ENCODE measurements around the gene GPANK1. TPM values are rescaled to one million over a fixed set of nuclear protein-coding genes. Genes with fewer than 3 reads are reported as not detected.
A peak's percentile ranks its signal among the peaks of the same experiment; 100 is the strongest.

Gene GPANK1
- total and polyA plus RNA-seq, 10 of the 15 experiments (the other 5 are each of a cell fraction or from before 2014, with no cell fraction given), result 11.7 to 36.3 (median 17.5) TPM

DNA sequence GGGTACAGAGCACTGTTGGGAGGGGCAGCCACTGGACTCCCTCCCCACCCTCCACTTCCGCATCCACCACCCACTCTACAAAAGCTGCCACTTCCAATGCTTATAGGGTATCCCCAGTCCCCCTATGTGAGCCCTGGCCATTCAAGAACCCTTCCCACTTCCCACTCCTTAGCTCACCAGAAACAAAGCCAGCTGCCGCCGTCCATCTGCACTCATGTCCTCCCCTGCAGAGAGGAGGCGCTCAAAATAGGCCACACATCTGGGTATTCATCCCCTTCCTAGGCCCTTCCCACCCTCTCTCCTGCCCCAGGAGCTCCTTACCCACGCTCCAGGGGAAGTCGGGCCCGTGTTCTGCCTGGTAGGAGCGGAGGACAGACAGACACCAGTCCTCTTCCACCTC, 22.5 kb upstream of the GPANK1 start:
- Histone ChIP-seq H3K27me3 (replicated peaks in 1 of 2; ENCODE audit: control insufficient read depth in 2 of 2, insufficient read depth in 2 of 2, low read length in 1 of 2) (no peaks in the 10 kb centered on the region), H3K4me1 (ENCODE audit: control insufficient read depth, insufficient read depth, low read length) (no peaks in the 10 kb centered on the region), H3K36me3 (ENCODE audit: control insufficient read depth in 2 of 2, insufficient read depth in 2 of 2, low read length in 1 of 2) (peaks cover 7 to 31% of the 10 kb centered on the region in 2 experiments; a peak in 3 of 4 replicates), H4K20me1 (ENCODE audit: control insufficient read depth, insufficient read depth) (no peaks in the 10 kb centered on the region), H2AFZ (ENCODE audit: control insufficient read depth, low read depth, low read length) (no peak overlapping the region), H3K9me3 (replicated peaks; ENCODE audit: control insufficient read depth, insufficient read depth, low read length) (no peaks in the 10 kb centered on the region), H3K79me2 (ENCODE audit: control insufficient read depth, insufficient read depth, low read length) (no peaks in the 10 kb centered on the region), H3K27ac (ENCODE audit: control insufficient read depth, insufficient read depth) (no peak overlapping the region), H3K4me2 (ENCODE audit: control insufficient read depth, insufficient read depth) (no peak overlapping the region), H3K9ac (ENCODE audit: control insufficient read depth, insufficient read depth, low read length) (no peak overlapping the region), H3K4me3 (no peak overlapping the region)
- WGBS (ENCODE audit: insufficient coverage, insufficient replicate concordance, low lambda C conversion rate, missing lambda C conversion rate), result 85% methylated on average over 8 of the region's 8 CpGs
- in situ Hi-C loops (cut with MboI) (no loop called here), intact Hi-C loops (cut with micrococcal nuclease; ENCODE audit: unreplicated experiment) (no loop called here)
- BruUV-seq (replicated peaks), result TSS peak; percentile 22
- ChIA-PET SMC1A (ENCODE audit: uncharacterized antibody, unreplicated experiment) (no interaction called here), CTCF (interaction anchor here (1.2 kb wide), 2 partner anchors 25 to 83 kb away, joined by 3 to 4 read pairs; no protein-coding TSS in a partner anchor), POLR2A (no interaction called here), RAD21 (ENCODE audit: unreplicated experiment) (no interaction called here)
- TF ChIP-seq POLR2AphosphoS5 (IDR thresholded peaks at IDR 0.05; ENCODE audit: low read length) (peak; percentile 27; the same call in 1 of the 2 replicates), NRF1 (conservative IDR thresholded peaks at IDR 0.05; ENCODE audit: low read depth, low read length) (no peak)
- no peak for DNase-seq (ENCODE audit: low read depth, low spot score)
- no peak for FAIRE-seq
- ATAC-seq, result no peak

DNA sequence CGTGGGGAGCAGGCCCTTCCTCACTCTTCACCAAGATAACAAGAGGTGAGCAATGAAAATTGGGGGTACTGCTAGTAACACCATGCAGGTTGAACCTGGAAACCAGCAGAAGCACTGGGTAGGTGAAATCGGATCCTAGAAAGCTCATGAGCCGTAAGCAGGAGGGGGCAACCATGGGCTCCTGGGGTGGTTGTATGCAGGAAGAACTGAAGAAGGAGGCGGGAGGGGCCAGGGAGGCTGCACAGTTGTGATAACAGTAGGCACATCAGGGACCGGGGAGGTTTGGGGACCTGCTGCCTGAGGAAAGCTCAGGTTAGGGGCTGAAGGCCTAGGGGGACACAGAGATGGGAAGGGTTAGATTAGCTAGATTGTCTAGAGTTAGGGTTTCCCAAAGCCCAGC, 21.7 kb upstream of the GPANK1 start:
- H2AFZ ChIP-seq (ENCODE audit: control insufficient read depth, low read depth, low read length), result no peak overlapping the region
- ChIA-PET CTCF (interaction anchor here (0.8 to 1.2 kb wide), 3 partner anchors 9 to 83 kb away, joined by 3 to 4 read pairs (median 3); no protein-coding TSS in a partner anchor), POLR2A (no interaction called here), SMC1A (ENCODE audit: uncharacterized antibody, unreplicated experiment) (interaction anchor here (1.0 to 1.2 kb wide), 2 partner anchors 33 to 232 kb away, joined by 3 read pairs; no protein-coding TSS in a partner anchor), RAD21 (ENCODE audit: unreplicated experiment) (no interaction called here)
- H3K9ac ChIP-seq (ENCODE audit: control insufficient read depth, insufficient read depth, low read length), result no peak overlapping the region
- ATAC-seq (no peak), FAIRE-seq (no peak), DNase-seq (ENCODE audit: low read depth, low spot score) (no peak)
- H3K36me3 ChIP-seq (ENCODE audit: control insufficient read depth in 2 of 2, insufficient read depth in 2 of 2, low read length in 1 of 2), result peaks cover 7 to 30% of the 10 kb centered on the region in 2 experiments; a peak in 3 of 4 replicates
- BruUV-seq (replicated peaks), result no TSS peak
- H3K4me1 ChIP-seq (ENCODE audit: control insufficient read depth, insufficient read depth, low read length), result no peaks in the 10 kb centered on the region
- no peaks in the 10 kb centered on the region for H3K79me2 ChIP-seq (ENCODE audit: control insufficient read depth, insufficient read depth, low read length)
- H3K4me2 ChIP-seq (ENCODE audit: control insufficient read depth, insufficient read depth), result no peak overlapping the region
- TF ChIP-seq, protein P1, sequence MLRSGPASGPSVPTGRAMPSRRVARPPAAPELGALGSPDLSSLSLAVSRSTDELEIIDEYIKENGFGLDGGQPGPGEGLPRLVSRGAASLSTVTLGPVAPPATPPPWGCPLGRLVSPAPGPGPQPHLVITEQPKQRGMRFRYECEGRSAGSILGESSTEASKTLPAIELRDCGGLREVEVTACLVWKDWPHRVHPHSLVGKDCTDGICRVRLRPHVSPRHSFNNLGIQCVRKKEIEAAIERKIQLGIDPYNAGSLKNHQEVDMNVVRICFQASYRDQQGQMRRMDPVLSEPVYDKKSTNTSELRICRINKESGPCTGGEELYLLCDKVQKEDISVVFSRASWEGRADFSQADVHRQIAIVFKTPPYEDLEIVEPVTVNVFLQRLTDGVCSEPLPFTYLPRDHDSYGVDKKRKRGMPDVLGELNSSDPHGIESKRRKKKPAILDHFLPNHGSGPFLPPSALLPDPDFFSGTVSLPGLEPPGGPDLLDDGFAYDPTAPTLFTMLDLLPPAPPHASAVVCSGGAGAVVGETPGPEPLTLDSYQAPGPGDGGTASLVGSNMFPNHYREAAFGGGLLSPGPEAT (IDR thresholded peaks at IDR 0.05; ENCODE audit: low read depth), result no peak
- TF ChIP-seq KDM1A (IDR thresholded peaks at IDR 0.05; ENCODE audit: borderline replicate concordance), result no peak
- TF ChIP-seq ZNF384 (IDR thresholded peaks at IDR 0.05; ENCODE audit: borderline replicate concordance, low read depth, low read length), result no peak
- TF ChIP-seq, protein P2, sequence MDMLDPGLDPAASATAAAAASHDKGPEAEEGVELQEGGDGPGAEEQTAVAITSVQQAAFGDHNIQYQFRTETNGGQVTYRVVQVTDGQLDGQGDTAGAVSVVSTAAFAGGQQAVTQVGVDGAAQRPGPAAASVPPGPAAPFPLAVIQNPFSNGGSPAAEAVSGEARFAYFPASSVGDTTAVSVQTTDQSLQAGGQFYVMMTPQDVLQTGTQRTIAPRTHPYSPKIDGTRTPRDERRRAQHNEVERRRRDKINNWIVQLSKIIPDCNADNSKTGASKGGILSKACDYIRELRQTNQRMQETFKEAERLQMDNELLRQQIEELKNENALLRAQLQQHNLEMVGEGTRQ (IDR thresholded peaks at IDR 0.05; ENCODE audit: borderline replicate concordance, low read depth, low read length), result no peak
- TF ChIP-seq BRCA1 (IDR thresholded peaks at IDR 0.05; ENCODE audit: low read depth, low read length), result no peak
- no peak for TF ChIP-seq MTA3 (IDR thresholded peaks at IDR 0.05; ENCODE audit: borderline replicate concordance, low read length)
- TF ChIP-seq HDGF (IDR thresholded peaks at IDR 0.05), result no peak
- no peak for TF ChIP-seq PAX8 (IDR thresholded peaks at IDR 0.05)
- TF ChIP-seq BACH1 (IDR thresholded peaks at IDR 0.05; ENCODE audit: borderline replicate concordance), result no peak
- intact Hi-C loops (cut with micrococcal nuclease; ENCODE audit: unreplicated experiment), result no loop called here
- 96% methylated on average over 5 of the region's 5 CpGs for WGBS (ENCODE audit: insufficient coverage, insufficient replicate concordance, low lambda C conversion rate, missing lambda C conversion rate)
- H3K27me3 ChIP-seq (replicated peaks in 1 of 2; ENCODE audit: control insufficient read depth in 2 of 2, insufficient read depth in 2 of 2, low read length in 1 of 2), result no peaks in the 10 kb centered on the region
- H3K27ac ChIP-seq (ENCODE audit: control insufficient read depth, insufficient read depth), result no peak overlapping the region
- H3K9me3 ChIP-seq (replicated peaks; ENCODE audit: control insufficient read depth, insufficient read depth, low read length), result no peaks in the 10 kb centered on the region
- no peaks in the 10 kb centered on the region for H4K20me1 ChIP-seq (ENCODE audit: control insufficient read depth, insufficient read depth)
- in situ Hi-C loops (cut with MboI), result no loop called here
- no peak overlapping the region for H3K4me3 ChIP-seq

Data from GM12878 (cell line).